HG03432 (cell line): ENCODE data around the gene THAP4.
"Not testable (repeated sequence)": the region's sequence is repeated elsewhere in the genome, so short reads cannot be mapped to it uniquely, and the experiment has no call there.

ENCODE experiments used
- ATAC-seq: cut with Tn5 transposase; IDR thresholded peaks from one replicate; pipeline ENCODE4 v1.9.1; 2021; ENCODE audit warnings: mild to moderate bottlenecking, moderate library complexity; ENCODE audit not compliant: unreplicated experiment

THAP4 gene

GRCh38 chr2:241666627-241667400 lies 29.9 kb upstream of the THAP4 start:
- no peak for ATAC-seq

GRCh38 chr2:241665731-241666440 lies 28.9 kb upstream of the THAP4 start:
- no peak for ATAC-seq

- ATAC-seq: not testable (repeated sequence)
Observed at GRCh38 chr2:241662731-241663130, 25.8 kb upstream of the THAP4 start.

GRCh38 chr2:241660593-241661213 lies 23.7 kb upstream of the THAP4 start:
- ATAC-seq: no peak

GRCh38 chr2:241659150-241659739 lies 22.3 kb upstream of the THAP4 start:
- no peak for ATAC-seq

- ATAC-seq: no peak
Observed at GRCh38 chr2:241658296-241658695, 21.3 kb upstream of the THAP4 start.

- no peak for ATAC-seq
Observed at GRCh38 chr2:241657786-241658254, 20.9 kb upstream of the THAP4 start.

- ATAC-seq: no peak
Observed at GRCh38 chr2:241656190-241656741, 19.3 kb upstream of the THAP4 start.

- ATAC-seq: no peak
Observed at GRCh38 chr2:241655516-241656189, 18.7 kb upstream of the THAP4 start.

- no peak for ATAC-seq
Observed at GRCh38 chr2:241654551-241654950, 17.6 kb upstream of the THAP4 start.

GRCh38 chr2:241653210-241653750 lies 16.3 kb upstream of the THAP4 start:
- no peak for ATAC-seq

GRCh38 chr2:241652722-241653121 lies 15.8 kb upstream of the THAP4 start:
- no peak for ATAC-seq

- ATAC-seq: no peak
Observed at GRCh38 chr2:241652142-241652541, 15.2 kb upstream of the THAP4 start.

- no peak for ATAC-seq
Observed at GRCh38 chr2:241649927-241650326, 13.0 kb upstream of the THAP4 start.

- ATAC-seq: no peak
Observed at GRCh38 chr2:241649404-241649803, 12.4 kb upstream of the THAP4 start.

GRCh38 chr2:241648453-241648852 lies 11.5 kb upstream of the THAP4 start:
- ATAC-seq: no peak

- no peak for ATAC-seq
Observed at GRCh38 chr2:241645915-241646645, 9.1 kb upstream of the THAP4 start.

GRCh38 chr2:241645056-241645914 lies 8.3 kb upstream of the THAP4 start:
- no peak for ATAC-seq

- ATAC-seq: no peak
Observed at GRCh38 chr2:241641631-241642030, 4.7 kb upstream of the THAP4 start.
